ENCODE data around the gene KCNJ11. TPM values are rescaled to one million over a fixed set of nuclear protein-coding genes. Genes with fewer than 3 reads are reported as not detected.

Gene KCNJ11
- total and polyA plus RNA-seq, 10 of the 15 experiments (the other 5 are each of a cell fraction or from before 2014, with no cell fraction given) = 0.06 to 0.56 (median 0.21) TPM; not detected in 6

- TF ChIP-seq MYC (IDR thresholded peaks at IDR 0.05; ENCODE audit: insufficient read depth, insufficient read length, insufficient replicate concordance, low read length, severe bottlenecking) = no peak
- TF ChIP-seq ZNF592 (IDR thresholded peaks at IDR 0.05) = no peak
- no peak for TF ChIP-seq ATF3 (IDR thresholded peaks at IDR 0.05; ENCODE audit: borderline replicate concordance, extremely low read depth, low read depth, low read length)
- no peak for TF ChIP-seq SKIL (IDR thresholded peaks at IDR 0.05; ENCODE audit: low read depth, poor library complexity, severe bottlenecking)
Measured at GRCh38 chr11:17430616-17431015, 42.2 kb upstream of the KCNJ11 start (continued).

- Histone ChIP-seq H2AFZ (ENCODE audit: control insufficient read depth, low read depth, low read length) (no peak overlapping the region), H3K79me2 (ENCODE audit: control insufficient read depth, insufficient read depth, low read length) (no peaks in the 10 kb centered on the region), H3K4me2 (ENCODE audit: control insufficient read depth, insufficient read depth) (no peak overlapping the region), H4K20me1 (ENCODE audit: control insufficient read depth, insufficient read depth) (no peaks in the 10 kb centered on the region), H3K4me3 (no peak overlapping the region), H3K4me1 (ENCODE audit: control insufficient read depth, insufficient read depth, low read length) (no peaks in the 10 kb centered on the region), H3K9ac (ENCODE audit: control insufficient read depth, insufficient read depth, low read length) (no peak overlapping the region), H3K27me3 (replicated peaks in 1 of 2; ENCODE audit: control insufficient read depth in 2 of 2, insufficient read depth in 2 of 2, low read length in 1 of 2) (peaks cover 6 to 7% of the 10 kb centered on the region in 2 experiments; a peak in 3 of 4 replicates), H3K9me3 (replicated peaks; ENCODE audit: control insufficient read depth, insufficient read depth, low read length) (no peaks in the 10 kb centered on the region), H3K36me3 (ENCODE audit: control insufficient read depth in 2 of 2, insufficient read depth in 2 of 2, low read length in 1 of 2) (no peaks in the 10 kb centered on the region), H3K27ac (ENCODE audit: control insufficient read depth, insufficient read depth) (no peak overlapping the region)
- WGBS (ENCODE audit: insufficient coverage, insufficient replicate concordance, low lambda C conversion rate, missing lambda C conversion rate) = 60% methylated on average over 3 of the region's 3 CpGs
- ChIA-PET POLR2A (interaction anchor here (0.5 kb wide), 1 partner anchor 245 kb away, joined by 3 read pairs; no protein-coding TSS in a partner anchor), RAD21 (ENCODE audit: unreplicated experiment) (no interaction called here), SMC1A (ENCODE audit: uncharacterized antibody, unreplicated experiment) (no interaction called here), CTCF (interaction anchor here (1.0 kb wide), 1 partner anchor 16 kb away, joined by 3 read pairs; no protein-coding TSS in a partner anchor)
- DNase-seq (ENCODE audit: low read depth, low spot score) (no peak), FAIRE-seq (no peak), ATAC-seq (no peak)
- intact Hi-C loops (cut with micrococcal nuclease; ENCODE audit: unreplicated experiment) = no loop called here
- no TSS peak for BruUV-seq (replicated peaks)
- in situ Hi-C loops (cut with MboI) = no loop called here
- no peak for TF ChIP-seq HDAC2 (IDR thresholded peaks at IDR 0.05)
- no peak for TF ChIP-seq MTA3 (IDR thresholded peaks at IDR 0.05; ENCODE audit: borderline replicate concordance, low read length)
- no peak for TF ChIP-seq BCLAF1 (IDR thresholded peaks at IDR 0.05)
- no peak for TF ChIP-seq RBBP5 (conservative IDR thresholded peaks at IDR 0.05)
- TF ChIP-seq SREBF1 (IDR thresholded peaks at IDR 0.05; ENCODE audit: low read length) = no peak
- TF ChIP-seq YY1 (IDR thresholded peaks at IDR 0.05; ENCODE audit: low read depth, low read length) = no peak
- no peak for TF ChIP-seq ZNF217 (IDR thresholded peaks at IDR 0.05)
- no peak for TF ChIP-seq NR2F1 (conservative IDR thresholded peaks at IDR 0.05)
- TF ChIP-seq YBX1 (IDR thresholded peaks at IDR 0.05) = no peak
- TF ChIP-seq RB1 (IDR thresholded peaks at IDR 0.05; ENCODE audit: borderline replicate concordance) = no peak
- TF ChIP-seq HDGF (IDR thresholded peaks at IDR 0.05) = no peak
Measured at GRCh38 chr11:17428925-17429324, 40.5 kb upstream of the KCNJ11 start.
